Lower lobe of right lung (tissue), 2 donors: ENCODE measurements around the gene SPATA17. TPM values are rescaled to one million over a fixed set of nuclear protein-coding genes. Genes with fewer than 3 reads are reported as not detected.
"Not testable (repeated sequence)": the region's sequence is repeated elsewhere in the genome, so short reads cannot be mapped to it uniquely, and the experiment has no call there.

Source experiments
- ATAC-seq, 2 donors: fragments of 200-7000 bp; cut with Tn5 transposase; one replicate each; pipeline ENCODE4 v1.9.1; 2020 to 2022; ENCODE audit warnings: mild to moderate bottlenecking in 2 of 2, moderate library complexity in 2 of 2
- DNase-seq: peaks from one replicate; pipeline ENCODE4 v3.0.0-alpha.2; 2020
- H3K27ac ChIP-seq: fragments of 200-600 bp; one replicate; pipeline ENCODE4 v1.8.0; 2022
- H3K27me3 ChIP-seq: fragments of 200-600 bp; one replicate; pipeline ENCODE4 v1.8.0; 2022; ENCODE audit warnings: low read depth
- H3K36me3 ChIP-seq: fragments of 200-600 bp; one replicate; pipeline ENCODE4 v1.8.0; 2022; ENCODE audit warnings: mild to moderate bottlenecking
- H3K4me1 ChIP-seq: fragments of 200-600 bp; one replicate; pipeline ENCODE4 v1.8.0; 2022
- H3K4me3 ChIP-seq: fragments of 200-600 bp; one replicate; pipeline ENCODE4 v1.8.0; 2022; ENCODE audit warnings: mild to moderate bottlenecking
- H3K9me3 ChIP-seq: fragments of 200-600 bp; one replicate; pipeline ENCODE4 v1.8.0; 2022
- CTCF ChIP-seq: fragments of 200-600 bp; IDR thresholded peaks from one replicate; pipeline ENCODE4 v1.8.0; 2022; ENCODE audit warnings: antibody characterized with exemption, mild to moderate bottlenecking
- intact Hi-C: fragments of 100-400 bp; cut with DNase I; formaldehyde crosslinking; loops from one replicate; pipeline ENCODE4 v1.11.0; 2022
- long read RNA-seq: library from polyadenylated mRNA; unstranded; transcript quantifications from one replicate; pipeline ENCODE4 v2.0.0, GENCODE V29; 2021
- total RNA-seq: library from RNA; stranded (reverse); fragmentation: NEBNext Ultra II Directional; extraction: Animal tissue kit (Norgen Biotek cat#: 25700); gene quantifications from one replicate; pipeline ENCODE4 v1.2.1, GENCODE V29; 2021
- donor health status: DM: no; HTN: yes; CAD: no; lungs with severe emphysema.

The SPATA17 gene
- total RNA-seq, result 4.0 TPM
- long read RNA-seq, partial matches to known transcripts, result 0 of 1 reads
- long read RNA-seq, other reads (novel, unspliced or antisense), result 1 of 1 reads

DNA sequence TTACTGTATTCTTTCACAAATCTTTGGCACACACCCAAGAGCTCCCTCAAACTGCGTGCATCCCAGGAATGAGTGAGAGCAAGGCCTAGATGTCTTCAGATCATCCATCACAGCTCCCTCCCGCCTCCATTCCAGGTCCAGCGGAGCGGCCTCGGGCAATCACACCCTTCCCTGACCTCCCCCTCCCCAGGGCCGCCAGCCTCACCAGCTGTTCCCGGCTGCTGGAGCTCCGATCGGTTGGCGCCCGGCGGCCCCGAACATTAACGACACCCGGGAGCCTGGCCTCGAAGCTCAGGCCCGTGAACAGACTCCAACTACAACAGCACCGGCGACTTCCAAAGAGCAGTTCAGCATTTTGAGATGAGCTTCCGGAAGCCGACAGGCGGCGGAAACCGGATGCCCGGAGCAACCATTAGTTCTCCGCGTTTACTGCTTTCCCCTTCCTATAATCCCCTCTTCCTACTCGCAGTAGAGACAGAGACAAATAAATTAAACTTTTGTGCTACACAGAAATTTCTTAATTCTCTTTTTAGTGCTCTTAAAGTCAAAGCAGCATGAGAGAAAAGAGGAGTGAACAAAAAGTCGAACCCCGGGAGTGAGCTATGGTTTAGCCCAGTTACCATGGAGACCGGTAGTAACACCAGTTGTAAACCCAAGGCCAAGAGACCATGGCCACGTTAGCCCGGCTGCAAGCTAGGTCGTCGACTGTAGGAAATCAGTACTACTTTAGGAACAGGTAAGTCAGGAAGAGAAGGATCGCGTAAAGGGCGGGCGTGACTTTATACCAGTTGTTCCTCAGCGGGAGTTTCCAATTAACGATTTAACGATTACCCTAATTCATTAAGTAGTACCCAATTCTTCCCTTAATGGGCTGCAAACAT is at the start of gene SPATA17, which contains the start of gene GPATCH2:
Gene SPATA17, plus strand, starts transcription at position 634 of the 881 bp plus-strand sequence. Its CDS starts 35 bp downstream, at position 669.
Gene GPATCH2, minus strand, starts transcription at position 380 of the 881 bp plus-strand sequence. Its CDS starts 119 bp downstream, at position 261.
- Histone ChIP-seq H3K27ac (peak within 1 kb of the TSS; percentile 92), H3K9me3 (no peaks in the 10 kb centered on the region), H3K4me1 (peaks cover 30% of the 10 kb centered on the region), H3K36me3 (no peaks in the 10 kb centered on the region), H3K27me3 (no peaks in the 10 kb centered on the region), H3K4me3 (peak within 1 kb of the TSS; percentile 68)
- ATAC-seq, result peak; percentile 97 to 98
- peak; percentile 84 for DNase-seq
- intact Hi-C loops, result no loop called here
- no peak for TF ChIP-seq CTCF

- DNase-seq, H3K4me3 ChIP-seq, H3K27me3 ChIP-seq, H3K27ac ChIP-seq, H3K36me3 ChIP-seq, ATAC-seq, H3K4me1 ChIP-seq, H3K9me3 ChIP-seq, intact Hi-C loops: not testable (repeated sequence)
Observed at GRCh38 chr1:217584286-217584811, 46.8 kb upstream of the SPATA17 start.

- Histone ChIP-seq H3K9me3 (no peaks in the 10 kb centered on the region), H3K27me3 (no peaks in the 10 kb centered on the region), H3K36me3 (no peaks in the 10 kb centered on the region), H3K4me1 (no peaks in the 10 kb centered on the region), H3K4me3 (no peak overlapping the region), H3K27ac (no peak overlapping the region)
- intact Hi-C loops, result no loop called here
- no peak for DNase-seq
- TF ChIP-seq CTCF, result no peak
- ATAC-seq, result peak in 1 of 2 donors; percentile 33
Observed at GRCh38 chr1:217585577-217585976, 45.6 kb upstream of the SPATA17 start.

DNA sequence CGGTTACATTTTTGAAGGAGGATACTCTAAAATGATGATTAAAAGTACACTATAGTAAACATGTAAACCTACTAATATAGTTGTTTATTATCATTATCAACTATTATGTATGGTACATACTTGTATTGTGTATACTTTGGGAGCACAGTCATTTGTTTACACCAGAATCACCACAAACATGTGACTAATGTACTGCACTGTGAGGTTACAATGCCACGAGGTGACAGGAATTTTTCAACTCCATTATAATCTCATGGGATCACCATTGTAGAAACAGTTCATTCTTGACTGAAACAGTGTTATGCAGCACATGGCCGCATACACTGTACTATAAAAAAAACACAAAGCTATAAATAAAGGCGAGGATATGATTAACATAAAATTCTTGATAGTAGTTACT is 44.6 kb upstream of the SPATA17 start:
- Histone ChIP-seq H3K4me1 (no peaks in the 10 kb centered on the region), H3K27ac (no peak overlapping the region), H3K4me3 (no peak overlapping the region), H3K9me3 (no peaks in the 10 kb centered on the region), H3K36me3 (no peaks in the 10 kb centered on the region), H3K27me3 (no peaks in the 10 kb centered on the region)
- ATAC-seq (no peak), DNase-seq (no peak)
- intact Hi-C loops, result no loop called here
- no peak for TF ChIP-seq CTCF

- intact Hi-C loops, result no loop called here
- Histone ChIP-seq H3K4me1 (no peaks in the 10 kb centered on the region), H3K27ac (no peak overlapping the region), H3K27me3 (no peaks in the 10 kb centered on the region), H3K9me3 (no peaks in the 10 kb centered on the region), H3K36me3 (no peaks in the 10 kb centered on the region), H3K4me3 (no peak overlapping the region)
- ATAC-seq, result no peak
- TF ChIP-seq CTCF, result no peak
- no peak for DNase-seq
Observed at GRCh38 chr1:217590598-217590997, 40.5 kb upstream of the SPATA17 start.

GRCh38 chr1:217599154-217599553 is 32.0 kb upstream of the SPATA17 start:
- ATAC-seq, result no peak

More at GRCh38 chr1:217599154-217599553, 32.0 kb upstream of the SPATA17 start:
- intact Hi-C loops, result no loop called here
- no peaks in the 10 kb centered on the region for H3K4me1 ChIP-seq
- no peak for TF ChIP-seq CTCF
- H3K9me3 ChIP-seq, result no peaks in the 10 kb centered on the region
- H3K27me3 ChIP-seq, result no peaks in the 10 kb centered on the region
- DNase-seq, result no peak
- no peak overlapping the region for H3K4me3 ChIP-seq
- peaks cover 8% of the 10 kb centered on the region for H3K36me3 ChIP-seq
- H3K27ac ChIP-seq, result no peak overlapping the region
